Loucy (cell line): Measurements from ENCODE around the gene MED26.

ENCODE experiments used
- EZH2phosphoT487 ChIP-seq: fragments of 200-600 bp; IDR thresholded peaks from 2 replicates; pipeline ENCODE4 v1.6.1; 2018; ENCODE audit warnings: antibody characterized with exemption, mild to moderate bottlenecking, moderate library complexity, borderline replicate concordance
- TF ChIP-seq, protein P1 (sequence below): fragments of 200-600 bp; sonication (generic); conservative IDR thresholded peaks from 2 replicates; pipeline ENCODE4 v1.5.1; 2014; ENCODE audit warnings: mild to moderate bottlenecking, antibody characterized with exemption, low read length

DNA sequence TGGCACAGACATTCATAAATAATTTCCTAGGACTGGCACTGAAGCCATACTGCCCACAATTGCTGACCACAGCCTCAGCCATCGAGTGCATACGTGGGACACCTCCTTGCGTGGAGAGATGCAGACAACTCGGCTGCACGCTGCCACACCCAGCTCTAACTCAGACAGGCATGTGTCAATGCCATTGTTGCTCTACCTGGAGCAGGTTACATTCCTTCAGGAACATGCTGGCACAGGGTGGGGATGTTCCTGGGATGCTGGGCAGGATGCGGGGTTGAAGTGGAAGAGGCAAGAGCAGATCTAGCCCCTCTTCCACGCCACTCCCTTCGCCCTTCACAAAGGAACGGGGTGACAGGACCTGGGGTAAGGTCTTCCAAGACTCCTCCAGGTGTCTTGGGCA, 31.6 kb downstream of the MED26 start:
- TF ChIP-seq, protein P1, sequence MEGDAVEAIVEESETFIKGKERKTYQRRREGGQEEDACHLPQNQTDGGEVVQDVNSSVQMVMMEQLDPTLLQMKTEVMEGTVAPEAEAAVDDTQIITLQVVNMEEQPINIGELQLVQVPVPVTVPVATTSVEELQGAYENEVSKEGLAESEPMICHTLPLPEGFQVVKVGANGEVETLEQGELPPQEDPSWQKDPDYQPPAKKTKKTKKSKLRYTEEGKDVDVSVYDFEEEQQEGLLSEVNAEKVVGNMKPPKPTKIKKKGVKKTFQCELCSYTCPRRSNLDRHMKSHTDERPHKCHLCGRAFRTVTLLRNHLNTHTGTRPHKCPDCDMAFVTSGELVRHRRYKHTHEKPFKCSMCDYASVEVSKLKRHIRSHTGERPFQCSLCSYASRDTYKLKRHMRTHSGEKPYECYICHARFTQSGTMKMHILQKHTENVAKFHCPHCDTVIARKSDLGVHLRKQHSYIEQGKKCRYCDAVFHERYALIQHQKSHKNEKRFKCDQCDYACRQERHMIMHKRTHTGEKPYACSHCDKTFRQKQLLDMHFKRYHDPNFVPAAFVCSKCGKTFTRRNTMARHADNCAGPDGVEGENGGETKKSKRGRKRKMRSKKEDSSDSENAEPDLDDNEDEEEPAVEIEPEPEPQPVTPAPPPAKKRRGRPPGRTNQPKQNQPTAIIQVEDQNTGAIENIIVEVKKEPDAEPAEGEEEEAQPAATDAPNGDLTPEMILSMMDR, result no peak
- TF ChIP-seq EZH2phosphoT487, result no peak
